DMS79 treated with DMSO at 0.1 percent for 48 hours (cell line): Measurements from ENCODE around the gene CPEB4.

Experiments
- DNase-seq: peaks from one replicate; lab custom pipeline; 2025; lab: John Stamatoyannopoulos, UW

Gene CPEB4

GRCh38 chr5:173972925-173973615 is 84.9 kb downstream of the CPEB4 start:
- peak; percentile 52 for DNase-seq

- peak; percentile 41 for DNase-seq
Measured at GRCh38 chr5:173973616-173973969, 85.4 kb downstream of the CPEB4 start.

- no peak for DNase-seq
Measured at GRCh38 chr5:173974688-173975239, 86.6 kb downstream of the CPEB4 start.

- DNase-seq, result no peak
Measured at GRCh38 chr5:173981185-173981761, 93.1 kb downstream of the CPEB4 start.

GRCh38 chr5:173984218-173984617 is 96.1 kb downstream of the CPEB4 start:
- DNase-seq, result no peak

- no peak for DNase-seq
Measured at GRCh38 chr5:173988554-173989431, 100.6 kb downstream of the CPEB4 start, which contains the start of gene C5orf47. TSS of gene C5orf47 (plus strand) at chr5:173989170. CDS start at chr5:173989264, 94 bp downstream.

- DNase-seq, result no peak
Measured at GRCh38 chr5:173989432-173990082, 101.4 kb downstream of the CPEB4 start.

GRCh38 chr5:173997331-173997730 is 109.2 kb downstream of the CPEB4 start:
- no peak for DNase-seq

- no peak for DNase-seq
Measured at GRCh38 chr5:173998531-173998930, 110.4 kb downstream of the CPEB4 start.

GRCh38 chr5:174000076-174000475 is 111.9 kb downstream of the CPEB4 start:
- DNase-seq, result no peak

- DNase-seq, result no peak
Measured at GRCh38 chr5:174003795-174004194, 115.6 kb downstream of the CPEB4 start.

GRCh38 chr5:174008922-174009321 is 120.8 kb downstream of the CPEB4 start:
- no peak for DNase-seq

GRCh38 chr5:174010365-174010764 is 122.2 kb downstream of the CPEB4 start:
- no peak for DNase-seq

- no peak for DNase-seq
Measured at GRCh38 chr5:174011441-174011840, 123.3 kb downstream of the CPEB4 start.
